ENCODE data around the gene ACOT12.

Gene ACOT12

GRCh38 chr5:81286059-81286617, 107.8 kb downstream of the ACOT12 start:
- no peak for DNase-seq

GRCh38 chr5:81283976-81284375, 110.0 kb downstream of the ACOT12 start:
- no peak for DNase-seq
